NT2/D1 (cell line): Measurements from ENCODE around the gene ZDHHC18.

Source experiments
- SUZ12 ChIP-seq: IDR thresholded peaks from 2 replicates; pipeline ENCODE4 v1.6.1; 2011; ENCODE audit not compliant: insufficient read length, insufficient read depth; ENCODE audit errors: extremely low read depth
- ZNF274 ChIP-seq: IDR thresholded peaks from 2 replicates; pipeline ENCODE4 v1.6.1; 2011; ENCODE audit warnings: mild to moderate bottlenecking, low read depth, low read length

GRCh38 chr1:26848499-26848898 is 22.0 kb downstream of the ZDHHC18 start:
- TF ChIP-seq SUZ12 (no peak), ZNF274 (no peak)
